OCI-LY3 (cell line): ENCODE data around the gene SSX3.

Experiments used
- CTCF ChIP-seq: fragments of 200-600, 300-600 bp; sonication (generic); IDR thresholded peaks from 2 replicates; pipeline ENCODE4 v1.5.1; 2014; ENCODE audit warnings: antibody characterized with exemption, low read length, low read depth
- EZH2phosphoT487 ChIP-seq: fragments of 200-600 bp; shearing (Covaris generic); IDR thresholded peaks from 2 replicates; pipeline ENCODE4 v1.6.1; 2018; ENCODE audit warnings: antibody characterized with exemption, mixed run types, low read depth

GRCh38 chrX:48357681-48358080 is 1.2 kb upstream of the SSX3 start:
- TF ChIP-seq CTCF (no peak), EZH2phosphoT487 (no peak)
